ENCODE measurements around the gene BACH1.

The BACH1 gene

GRCh38 chr21:29384683-29385359 lies 86.1 kb downstream of the BACH1 start:
- no peak overlapping the region for H3K4me3 ChIP-seq (ENCODE audit: severe bottlenecking)
- ATAC-seq (ENCODE audit: low read depth) = no peak
- DNase-seq (ENCODE audit: low spot score) = no peak

GRCh38 chr21:29385934-29386520 lies 87.3 kb downstream of the BACH1 start:
- Histone ChIP-seq H3K27ac (ENCODE audit: poor library complexity, severe bottlenecking) (no peak overlapping the region), H3K36me3 (ENCODE audit: low read depth) (0 out of 2 replicates have a peak, but pooled peaks cover 3% of the 10 kb centered on the region), H3K4me1 (ENCODE audit: insufficient read depth, poor library complexity, severe bottlenecking) (peaks cover 10% of the 10 kb centered on the region), H3K27me3 (ENCODE audit: insufficient read depth, poor library complexity, severe bottlenecking) (no peaks in the 10 kb centered on the region), H3K9me3 (ENCODE audit: severe bottlenecking) (no peaks in the 10 kb centered on the region), H3K4me3 (ENCODE audit: severe bottlenecking) (no peak overlapping the region)
- ATAC-seq (ENCODE audit: low read depth) (no peak), DNase-seq (ENCODE audit: low spot score) (no peak)
- no peak for TF ChIP-seq CTCF (IDR thresholded peaks at IDR 0.05; ENCODE audit: poor library complexity, severe bottlenecking)

More at GRCh38 chr21:29384683-29385359, 86.1 kb downstream of the BACH1 start:
- Histone ChIP-seq H3K36me3 (ENCODE audit: low read depth) (0 out of 2 replicates have a peak, but pooled peaks cover 3% of the 10 kb centered on the region), H3K4me1 (ENCODE audit: insufficient read depth, poor library complexity, severe bottlenecking) (peaks cover 10% of the 10 kb centered on the region), H3K9me3 (ENCODE audit: severe bottlenecking) (no peaks in the 10 kb centered on the region), H3K27ac (ENCODE audit: poor library complexity, severe bottlenecking) (no peak overlapping the region), H3K27me3 (ENCODE audit: insufficient read depth, poor library complexity, severe bottlenecking) (no peaks in the 10 kb centered on the region)
- TF ChIP-seq CTCF (IDR thresholded peaks at IDR 0.05; ENCODE audit: poor library complexity, severe bottlenecking) = no peak

GRCh38 chr21:29386803-29387202 lies 88.1 kb downstream of the BACH1 start:
- DNase-seq (ENCODE audit: low spot score) (no peak), ATAC-seq (ENCODE audit: low read depth) (no peak)
- Histone ChIP-seq H3K4me3 (ENCODE audit: severe bottlenecking) (no peak overlapping the region), H3K27me3 (ENCODE audit: insufficient read depth, poor library complexity, severe bottlenecking) (no peaks in the 10 kb centered on the region), H3K9me3 (ENCODE audit: severe bottlenecking) (no peaks in the 10 kb centered on the region), H3K36me3 (ENCODE audit: low read depth) (peaks cover 3% of the 10 kb centered on the region; the same call in 1 of the 2 replicates), H3K4me1 (ENCODE audit: insufficient read depth, poor library complexity, severe bottlenecking) (peaks cover 2% of the 10 kb centered on the region), H3K27ac (ENCODE audit: poor library complexity, severe bottlenecking) (no peak overlapping the region)
- no peak for TF ChIP-seq CTCF (IDR thresholded peaks at IDR 0.05; ENCODE audit: poor library complexity, severe bottlenecking)

GRCh38 chr21:29387598-29387997 lies 88.9 kb downstream of the BACH1 start:
- Histone ChIP-seq H3K27ac (ENCODE audit: poor library complexity, severe bottlenecking) (no peak overlapping the region), H3K9me3 (ENCODE audit: severe bottlenecking) (no peaks in the 10 kb centered on the region), H3K4me3 (ENCODE audit: severe bottlenecking) (no peak overlapping the region), H3K36me3 (ENCODE audit: low read depth) (peaks cover 3% of the 10 kb centered on the region; the same call in 1 of the 2 replicates), H3K4me1 (ENCODE audit: insufficient read depth, poor library complexity, severe bottlenecking) (no peaks in the 10 kb centered on the region), H3K27me3 (ENCODE audit: insufficient read depth, poor library complexity, severe bottlenecking) (no peaks in the 10 kb centered on the region)
- DNase-seq (ENCODE audit: low spot score) = no peak
- no peak for TF ChIP-seq CTCF (IDR thresholded peaks at IDR 0.05; ENCODE audit: poor library complexity, severe bottlenecking)
- no peak for ATAC-seq (ENCODE audit: low read depth)

GRCh38 chr21:29389136-29389535 lies 90.4 kb downstream of the BACH1 start:
- H3K4me1 ChIP-seq (ENCODE audit: insufficient read depth, poor library complexity, severe bottlenecking) = no peaks in the 10 kb centered on the region
- H3K9me3 ChIP-seq (ENCODE audit: severe bottlenecking) = no peaks in the 10 kb centered on the region
- no peak overlapping the region for H3K27ac ChIP-seq (ENCODE audit: poor library complexity, severe bottlenecking)
- no peak overlapping the region for H3K4me3 ChIP-seq (ENCODE audit: severe bottlenecking)
- ATAC-seq (ENCODE audit: low read depth) = no peak
- no peak for TF ChIP-seq CTCF (IDR thresholded peaks at IDR 0.05; ENCODE audit: poor library complexity, severe bottlenecking)
- H3K36me3 ChIP-seq (ENCODE audit: low read depth) = no peaks in the 10 kb centered on the region; the same call in 1 of the 2 replicates
- no peak for DNase-seq (ENCODE audit: low spot score)
- H3K27me3 ChIP-seq (ENCODE audit: insufficient read depth, poor library complexity, severe bottlenecking) = no peaks in the 10 kb centered on the region

All from RWPE2 (cell line).